Endodermal cell (in vitro differentiated cells): Measurements from ENCODE around the gene ATG2A. TPM values are rescaled to one million over a fixed set of nuclear protein-coding genes. Genes with fewer than 3 reads are reported as not detected.

Experiments used
- DNase-seq: peaks from one replicate; pipeline ENCODE4 v3.0.0-alpha.2; 2017
- H3K27ac ChIP-seq: 2 replicates; pipeline ENCODE4 v1.5.1; 2013; ENCODE audit warnings: mild to moderate bottlenecking, low read depth, low read length, moderate library complexity
- H3K27me3 ChIP-seq: 2 replicates; pipeline ENCODE4 v1.6.1; 2013; ENCODE audit warnings: mild to moderate bottlenecking, low read length, moderate library complexity; ENCODE audit not compliant: insufficient read depth, control insufficient read depth, poor library complexity, severe bottlenecking
- H3K36me3 ChIP-seq: 2 replicates; pipeline ENCODE4 v1.7.0; 2013; ENCODE audit warnings: mild to moderate bottlenecking, low read length, moderate library complexity; ENCODE audit not compliant: control insufficient read depth, insufficient read depth
- H3K4me1 ChIP-seq: one replicate; pipeline ENCODE4 v1.7.0; 2013; ENCODE audit warnings: low read length; ENCODE audit not compliant: control insufficient read depth, insufficient read depth
- H3K4me3 ChIP-seq: 2 replicates; pipeline ENCODE4 v1.5.1; 2013; ENCODE audit warnings: mild to moderate bottlenecking, low read length, moderate library complexity
- H3K9ac ChIP-seq: 2 replicates; pipeline ENCODE4 v1.6.1; 2013; ENCODE audit warnings: mild to moderate bottlenecking, low read length, moderate library complexity; ENCODE audit not compliant: poor library complexity, severe bottlenecking; ENCODE audit errors: extremely low read depth
- H3K9me3 ChIP-seq: 2 replicates; pipeline ENCODE4 v1.6.1; 2013; ENCODE audit warnings: mild to moderate bottlenecking, low read length, moderate library complexity; ENCODE audit not compliant: control insufficient read depth
- H3K27ac Mint-ChIP-seq: 2 replicates; pipeline ENCODE4 v1.8.0; 2020; ENCODE audit warnings: mixed read lengths
- H3K27me3 Mint-ChIP-seq: 2 replicates; pipeline ENCODE4 v1.8.0; 2021; ENCODE audit warnings: mild to moderate bottlenecking, mixed read lengths; ENCODE audit not compliant: insufficient read depth
- H3K36me3 Mint-ChIP-seq: 2 replicates; pipeline ENCODE4 v1.8.0; 2020; ENCODE audit warnings: low read depth, mixed read lengths
- H3K4me1 Mint-ChIP-seq: 2 replicates; pipeline ENCODE4 v1.8.0; 2020; ENCODE audit warnings: mixed read lengths
- H3K4me3 Mint-ChIP-seq: 2 replicates; pipeline ENCODE4 v1.8.0; 2020; ENCODE audit warnings: mild to moderate bottlenecking, moderate library complexity, mixed read lengths
- H3K9me3 Mint-ChIP-seq: 2 replicates; pipeline ENCODE4 v1.8.0; 2020; ENCODE audit warnings: mild to moderate bottlenecking, mixed read lengths
- WGBS, 2 experiments: methylation state at CpG; one replicate each; pipeline versions ENCODE4 v1.1.5 to v1.1.7; 2013; ENCODE audit warnings: missing lambda C conversion rate in 2 of 2, mixed read lengths in 1 of 2; ENCODE audit not compliant: insufficient coverage in 1 of 2, insufficient read length in 1 of 2; 5-methylcytosine and 5-hydroxymethylcytosine counted together
- total RNA-seq, 2 donors: library from RNA; stranded (reverse); fragmentation: NEBNext Ultra II Directional in 1 of 2; extraction: Animal tissue kit (Norgen Biotek cat#: 25700) in 1 of 2; gene quantifications; 2 replicates in 1 of 2; 3 replicates in 1 of 2; pipeline ENCODE4 v1.2.1, GENCODE V29; 2021
- TF ChIP-seq, protein P1 (sequence below): fragments of 200-600 bp; sonication (generic); conservative IDR thresholded peaks from 2 replicates; pipeline ENCODE4 v1.5.0; 2021; ENCODE audit warnings: antibody characterized with exemption, mild to moderate bottlenecking

ATG2A gene
- total RNA-seq, 2 donors from 2014 or later = 17.0 to 23.0 TPM

- H3K27ac ChIP-seq = no peak overlapping the region
- no peaks in the 10 kb centered on the region for H3K27me3 ChIP-seq
- no peak overlapping the region for H3K9ac ChIP-seq
- no peaks in the 10 kb centered on the region for H3K9me3 Mint-ChIP-seq
- WGBS, 2 experiments = 98 to 100% methylated on average over 1 to 7 of the region's 8 CpGs
- DNase-seq = no peak
- no peak overlapping the region for H3K4me3 ChIP-seq
- H3K36me3 Mint-ChIP-seq = no peaks in the 10 kb centered on the region
- no peaks in the 10 kb centered on the region for H3K9me3 ChIP-seq
- no peak overlapping the region for H3K27ac Mint-ChIP-seq
- peaks cover 24% of the 10 kb centered on the region for H3K4me1 Mint-ChIP-seq
- peaks cover 6% of the 10 kb centered on the region for H3K4me1 ChIP-seq
- TF ChIP-seq, protein P1, sequence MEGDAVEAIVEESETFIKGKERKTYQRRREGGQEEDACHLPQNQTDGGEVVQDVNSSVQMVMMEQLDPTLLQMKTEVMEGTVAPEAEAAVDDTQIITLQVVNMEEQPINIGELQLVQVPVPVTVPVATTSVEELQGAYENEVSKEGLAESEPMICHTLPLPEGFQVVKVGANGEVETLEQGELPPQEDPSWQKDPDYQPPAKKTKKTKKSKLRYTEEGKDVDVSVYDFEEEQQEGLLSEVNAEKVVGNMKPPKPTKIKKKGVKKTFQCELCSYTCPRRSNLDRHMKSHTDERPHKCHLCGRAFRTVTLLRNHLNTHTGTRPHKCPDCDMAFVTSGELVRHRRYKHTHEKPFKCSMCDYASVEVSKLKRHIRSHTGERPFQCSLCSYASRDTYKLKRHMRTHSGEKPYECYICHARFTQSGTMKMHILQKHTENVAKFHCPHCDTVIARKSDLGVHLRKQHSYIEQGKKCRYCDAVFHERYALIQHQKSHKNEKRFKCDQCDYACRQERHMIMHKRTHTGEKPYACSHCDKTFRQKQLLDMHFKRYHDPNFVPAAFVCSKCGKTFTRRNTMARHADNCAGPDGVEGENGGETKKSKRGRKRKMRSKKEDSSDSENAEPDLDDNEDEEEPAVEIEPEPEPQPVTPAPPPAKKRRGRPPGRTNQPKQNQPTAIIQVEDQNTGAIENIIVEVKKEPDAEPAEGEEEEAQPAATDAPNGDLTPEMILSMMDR = no peak
- peaks cover 5% of the 10 kb centered on the region for H3K27me3 Mint-ChIP-seq
- H3K36me3 ChIP-seq = no peaks in the 10 kb centered on the region
- no peak overlapping the region for H3K4me3 Mint-ChIP-seq
Observed at GRCh38 chr11:64887234-64887756, 29.7 kb downstream of the ATG2A start.

- Mint-ChIP-seq H3K9me3 (no peaks in the 10 kb centered on the region), H3K4me1 (peaks cover 21% of the 10 kb centered on the region), H3K36me3 (no peaks in the 10 kb centered on the region), H3K27ac (no peak overlapping the region), H3K4me3 (no peak overlapping the region), H3K27me3 (peaks cover 5% of the 10 kb centered on the region)
- Histone ChIP-seq H3K9me3 (no peaks in the 10 kb centered on the region), H3K4me1 (peaks cover 6% of the 10 kb centered on the region), H3K36me3 (no peaks in the 10 kb centered on the region), H3K4me3 (no peak overlapping the region), H3K27me3 (no peaks in the 10 kb centered on the region), H3K9ac (no peak overlapping the region), H3K27ac (no peak overlapping the region)
- TF ChIP-seq, protein P1 = no peak
- 94 to 96% methylated on average over 12 to 15 of the region's 15 CpGs for WGBS, 2 experiments
- DNase-seq = no peak
Observed at GRCh38 chr11:64885367-64886286, 31.4 kb downstream of the ATG2A start.

GRCh38 chr11:64884019-64884418 is 33.0 kb downstream of the ATG2A start:
- H3K4me3 ChIP-seq = no peak overlapping the region
- Mint-ChIP-seq H3K4me3 (no peak overlapping the region), H3K27me3 (peaks cover 5% of the 10 kb centered on the region), H3K4me1 (peaks cover 21% of the 10 kb centered on the region), H3K36me3 (no peaks in the 10 kb centered on the region), H3K9me3 (no peaks in the 10 kb centered on the region), H3K27ac (no peak overlapping the region)
- H3K27me3 ChIP-seq = no peaks in the 10 kb centered on the region
- no peak for DNase-seq
- H3K27ac ChIP-seq = no peak overlapping the region
- no peaks in the 10 kb centered on the region for H3K9me3 ChIP-seq
- TF ChIP-seq, protein P1 = no peak
- H3K36me3 ChIP-seq = no peaks in the 10 kb centered on the region
- H3K4me1 ChIP-seq = peaks cover 6% of the 10 kb centered on the region
- WGBS, 2 experiments = 87 to 92% methylated on average over 8 of the region's 8 CpGs
- no peak overlapping the region for H3K9ac ChIP-seq
